Measurements from ENCODE around the gene C22orf42.

DNA sequence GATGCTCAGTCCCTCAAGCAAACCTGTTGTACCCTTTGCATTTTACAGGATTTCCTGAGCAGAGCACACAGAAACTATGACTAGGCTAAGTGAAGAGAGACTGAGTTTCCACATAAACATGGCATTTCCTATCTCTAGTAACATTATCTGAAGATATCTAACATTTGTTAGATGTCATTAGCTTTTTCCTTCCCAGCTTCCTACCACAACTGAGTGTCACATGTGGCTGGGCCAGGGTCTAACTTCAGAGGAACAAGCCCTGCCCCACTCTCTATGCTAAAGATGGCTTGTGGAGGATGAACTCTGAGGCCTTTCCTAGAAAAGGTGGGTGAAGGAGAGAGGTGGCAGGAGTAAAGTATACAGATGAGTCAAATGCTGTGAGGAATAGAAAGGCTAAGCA is 16.5 kb downstream of the C22orf42 start:
- TF ChIP-seq, protein P1, sequence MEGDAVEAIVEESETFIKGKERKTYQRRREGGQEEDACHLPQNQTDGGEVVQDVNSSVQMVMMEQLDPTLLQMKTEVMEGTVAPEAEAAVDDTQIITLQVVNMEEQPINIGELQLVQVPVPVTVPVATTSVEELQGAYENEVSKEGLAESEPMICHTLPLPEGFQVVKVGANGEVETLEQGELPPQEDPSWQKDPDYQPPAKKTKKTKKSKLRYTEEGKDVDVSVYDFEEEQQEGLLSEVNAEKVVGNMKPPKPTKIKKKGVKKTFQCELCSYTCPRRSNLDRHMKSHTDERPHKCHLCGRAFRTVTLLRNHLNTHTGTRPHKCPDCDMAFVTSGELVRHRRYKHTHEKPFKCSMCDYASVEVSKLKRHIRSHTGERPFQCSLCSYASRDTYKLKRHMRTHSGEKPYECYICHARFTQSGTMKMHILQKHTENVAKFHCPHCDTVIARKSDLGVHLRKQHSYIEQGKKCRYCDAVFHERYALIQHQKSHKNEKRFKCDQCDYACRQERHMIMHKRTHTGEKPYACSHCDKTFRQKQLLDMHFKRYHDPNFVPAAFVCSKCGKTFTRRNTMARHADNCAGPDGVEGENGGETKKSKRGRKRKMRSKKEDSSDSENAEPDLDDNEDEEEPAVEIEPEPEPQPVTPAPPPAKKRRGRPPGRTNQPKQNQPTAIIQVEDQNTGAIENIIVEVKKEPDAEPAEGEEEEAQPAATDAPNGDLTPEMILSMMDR (conservative IDR thresholded peaks at IDR 0.05 in 1 of 2, IDR thresholded peaks at IDR 0.05 in 1 of 2; ENCODE audit: low read depth in 1 of 2, low read length in 2 of 2): no peak
- TF ChIP-seq EZH2 (IDR thresholded peaks at IDR 0.05; ENCODE audit: low read length, missing control alignments): no peak

Data from fibroblast of lung (primary cell).